Measurements from ENCODE around the gene GFI1. TPM values are rescaled to one million over a fixed set of nuclear protein-coding genes. Genes with fewer than 3 reads are reported as not detected.

The GFI1 gene
- total and polyA plus RNA-seq, 2 experiments from 2014 or later: not detected

GRCh38 chr1:92475029-92475428 lies 11.7 kb downstream of the GFI1 start:
- Histone ChIP-seq H2AFZ (no peak overlapping the region), H3K9me2 (ENCODE audit: insufficient read depth) (no peaks in the 10 kb centered on the region), H3K36me3 (ENCODE audit: low read depth) (no peaks in the 10 kb centered on the region), H3K4me3 (no peak overlapping the region), H3K27ac (no peak overlapping the region), H3K4me1 (ENCODE audit: insufficient read depth) (no peaks in the 10 kb centered on the region), H3F3A (ENCODE audit: insufficient read depth) (no peaks in the 10 kb centered on the region), H3K4me2 (ENCODE audit: unreplicated experiment) (no peak overlapping the region), H3K79me2 (ENCODE audit: insufficient read depth) (no peaks in the 10 kb centered on the region), H3K27me3 (replicated peaks; ENCODE audit: insufficient read depth) (peaks cover 34% of the 10 kb centered on the region), H3K9me3 (ENCODE audit: low read depth) (no peaks in the 10 kb centered on the region), H4K20me1 (ENCODE audit: insufficient read depth) (no peaks in the 10 kb centered on the region), H3K9ac (no peak overlapping the region)
- in situ Hi-C loops (cut with MboI): no loop called here
- no peak for TF ChIP-seq EZH2phosphoT487 (IDR thresholded peaks at IDR 0.05; ENCODE audit: insufficient read depth, low read depth)
- TF ChIP-seq EZH2 (IDR thresholded peaks at IDR 0.05; ENCODE audit: insufficient read depth, poor library complexity, severe bottlenecking): no peak
- DNase-seq: no peak
- 56 to 60% methylated on average over 3 of the region's 3 CpGs for WGBS, 2 experiments (ENCODE audit: low coverage in 1 of 2, low lambda C conversion rate in 2 of 2, missing lambda C conversion rate in 2 of 2)

GRCh38 chr1:92473781-92474495 lies 12.8 kb downstream of the GFI1 start:
- no peaks in the 10 kb centered on the region for H4K20me1 ChIP-seq (ENCODE audit: insufficient read depth)
- H2AFZ ChIP-seq: no peak overlapping the region
- no peak overlapping the region for H3K27ac ChIP-seq
- H3K36me3 ChIP-seq (ENCODE audit: low read depth): no peaks in the 10 kb centered on the region
- 79 to 80% methylated on average over 5 of the region's 5 CpGs for WGBS, 2 experiments (ENCODE audit: low coverage in 1 of 2, low lambda C conversion rate in 2 of 2, missing lambda C conversion rate in 2 of 2)
- in situ Hi-C loops (cut with MboI): no loop called here
- H3K9me2 ChIP-seq (ENCODE audit: insufficient read depth): no peaks in the 10 kb centered on the region
- H3K27me3 ChIP-seq (replicated peaks; ENCODE audit: insufficient read depth): peaks cover 25% of the 10 kb centered on the region
- no peaks in the 10 kb centered on the region for H3K79me2 ChIP-seq (ENCODE audit: insufficient read depth)
- TF ChIP-seq EZH2phosphoT487 (IDR thresholded peaks at IDR 0.05; ENCODE audit: insufficient read depth, low read depth): no peak
- no peak for TF ChIP-seq EZH2 (IDR thresholded peaks at IDR 0.05; ENCODE audit: insufficient read depth, poor library complexity, severe bottlenecking)
- H3K4me1 ChIP-seq (ENCODE audit: insufficient read depth): no peaks in the 10 kb centered on the region
- H3K4me3 ChIP-seq: no peak overlapping the region
- DNase-seq: no peak
- H3K4me2 ChIP-seq (ENCODE audit: unreplicated experiment): no peak overlapping the region
- no peaks in the 10 kb centered on the region for H3K9me3 ChIP-seq (ENCODE audit: low read depth)
- no peak overlapping the region for H3K9ac ChIP-seq
- no peaks in the 10 kb centered on the region for H3F3A ChIP-seq (ENCODE audit: insufficient read depth)

GRCh38 chr1:92470216-92470615 lies 16.5 kb downstream of the GFI1 start:
- no peaks in the 10 kb centered on the region for H3K9me2 ChIP-seq (ENCODE audit: insufficient read depth)
- no peak overlapping the region for H3K9ac ChIP-seq
- TF ChIP-seq EZH2 (IDR thresholded peaks at IDR 0.05; ENCODE audit: insufficient read depth, poor library complexity, severe bottlenecking) (no peak), EZH2phosphoT487 (IDR thresholded peaks at IDR 0.05; ENCODE audit: insufficient read depth, low read depth) (no peak)
- no peaks in the 10 kb centered on the region for H3K79me2 ChIP-seq (ENCODE audit: insufficient read depth)
- H3K27ac ChIP-seq: no peak overlapping the region
- no peaks in the 10 kb centered on the region for H3K36me3 ChIP-seq (ENCODE audit: low read depth)
- in situ Hi-C loops (cut with MboI): no loop called here
- no peak overlapping the region for H3K4me2 ChIP-seq (ENCODE audit: unreplicated experiment)
- H3K4me1 ChIP-seq (ENCODE audit: insufficient read depth): no peaks in the 10 kb centered on the region
- H4K20me1 ChIP-seq (ENCODE audit: insufficient read depth): no peaks in the 10 kb centered on the region
- peaks cover 11% of the 10 kb centered on the region for H3K27me3 ChIP-seq (replicated peaks; ENCODE audit: insufficient read depth)
- 63 to 72% methylated on average over 1 of the region's 1 CpG for WGBS, 2 experiments (ENCODE audit: low coverage in 1 of 2, low lambda C conversion rate in 2 of 2, missing lambda C conversion rate in 2 of 2)
- no peaks in the 10 kb centered on the region for H3K9me3 ChIP-seq (ENCODE audit: low read depth)
- H3K4me3 ChIP-seq: no peak overlapping the region
- DNase-seq: no peak
- no peak overlapping the region for H2AFZ ChIP-seq
- no peaks in the 10 kb centered on the region for H3F3A ChIP-seq (ENCODE audit: insufficient read depth)

- Histone ChIP-seq H3K4me2 (ENCODE audit: unreplicated experiment) (no peak overlapping the region), H3K36me3 (ENCODE audit: low read depth) (no peaks in the 10 kb centered on the region), H3K9me2 (ENCODE audit: insufficient read depth) (no peaks in the 10 kb centered on the region), H4K20me1 (ENCODE audit: insufficient read depth) (no peaks in the 10 kb centered on the region), H3K4me3 (no peak overlapping the region), H3K79me2 (ENCODE audit: insufficient read depth) (no peaks in the 10 kb centered on the region), H3K27ac (no peak overlapping the region), H2AFZ (no peak overlapping the region), H3K9me3 (ENCODE audit: low read depth) (no peaks in the 10 kb centered on the region), H3F3A (ENCODE audit: insufficient read depth) (no peaks in the 10 kb centered on the region), H3K9ac (no peak overlapping the region), H3K4me1 (ENCODE audit: insufficient read depth) (no peaks in the 10 kb centered on the region), H3K27me3 (replicated peaks; ENCODE audit: insufficient read depth) (no peaks in the 10 kb centered on the region)
- in situ Hi-C loops (cut with MboI): no loop called here
- no peak for TF ChIP-seq EZH2 (IDR thresholded peaks at IDR 0.05; ENCODE audit: insufficient read depth, poor library complexity, severe bottlenecking)
- TF ChIP-seq EZH2phosphoT487 (IDR thresholded peaks at IDR 0.05; ENCODE audit: insufficient read depth, low read depth): no peak
- DNase-seq: no peak
- WGBS, 2 experiments (ENCODE audit: low coverage in 1 of 2, low lambda C conversion rate in 2 of 2, missing lambda C conversion rate in 2 of 2): 79 to 90% methylated on average over 1 of the region's 1 CpG
Observed at GRCh38 chr1:92466683-92467352, 19.9 kb downstream of the GFI1 start.

Measured in GM23248 (cell line).